Measurements from ENCODE around the gene FMR1.

GRCh38 chrX:147898951-147899350 lies 12.8 kb upstream of the FMR1 start:
- no peak for TF ChIP-seq POLR2A (IDR thresholded peaks at IDR 0.05; ENCODE audit: low read depth, low read length)
- TF ChIP-seq POLR2AphosphoS5 (IDR thresholded peaks at IDR 0.05; ENCODE audit: low read depth, low read length): no peak
- TF ChIP-seq TAF1 (IDR thresholded peaks at IDR 0.05; ENCODE audit: borderline replicate concordance, low read depth, low read length): no peak

All from GM12892 (cell line).